Sigmoid colon (tissue), 4 donors: ENCODE results near the gene IFNLR1.

Source experiments
- POLR2A ChIP-seq, 2 donors: fragments of 450-650 bp; IDR thresholded peaks; one replicate each; pipeline ENCODE4 v1.6.1; 2016; ENCODE audit warnings: antibody characterized with exemption in 2 of 2, mild to moderate bottlenecking in 2 of 2, moderate library complexity in 2 of 2
- POLR2AphosphoS5 ChIP-seq, 4 donors: sonication (generic); formaldehyde crosslinking; IDR thresholded peaks; one replicate each; pipeline ENCODE4 v1.6.1; 2017; ENCODE audit warnings: antibody characterized with exemption in 4 of 4
- TF ChIP-seq, protein P1 (sequence below), 4 experiments: fragments of 450-650 bp in 3 of 4; fragments of 200-600 bp in 1 of 4; IDR thresholded peaks; one replicate each; pipeline ENCODE4 v1.5.1; 2016 to 2019; ENCODE audit warnings: antibody characterized with exemption in 4 of 4, mild to moderate bottlenecking in 3 of 4, moderate library complexity in 2 of 4

DNA sequence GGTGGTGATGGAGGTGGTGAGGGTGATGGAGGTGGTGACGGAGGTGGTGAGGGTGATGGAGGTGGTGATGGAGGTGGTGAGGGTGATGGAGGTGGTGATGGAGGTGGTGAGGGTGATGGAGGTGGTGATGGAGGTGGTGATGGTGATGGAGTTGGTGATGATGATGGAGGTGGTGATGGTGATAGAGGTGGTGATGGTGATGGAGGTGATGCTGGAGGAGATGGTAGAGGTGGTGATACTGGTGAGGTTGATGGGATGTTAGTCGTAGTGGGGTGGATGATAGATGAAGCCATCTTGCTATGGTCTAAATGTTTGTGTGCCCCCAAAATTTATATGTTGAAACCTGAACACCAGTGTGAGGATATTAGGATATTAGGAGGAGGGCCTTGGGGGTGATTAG, 25.3 kb upstream of the IFNLR1 start:
- TF ChIP-seq POLR2A (IDR thresholded peaks at IDR 0.05) (no peak), POLR2AphosphoS5 (IDR thresholded peaks at IDR 0.05) (no peak)
- TF ChIP-seq, protein P1, sequence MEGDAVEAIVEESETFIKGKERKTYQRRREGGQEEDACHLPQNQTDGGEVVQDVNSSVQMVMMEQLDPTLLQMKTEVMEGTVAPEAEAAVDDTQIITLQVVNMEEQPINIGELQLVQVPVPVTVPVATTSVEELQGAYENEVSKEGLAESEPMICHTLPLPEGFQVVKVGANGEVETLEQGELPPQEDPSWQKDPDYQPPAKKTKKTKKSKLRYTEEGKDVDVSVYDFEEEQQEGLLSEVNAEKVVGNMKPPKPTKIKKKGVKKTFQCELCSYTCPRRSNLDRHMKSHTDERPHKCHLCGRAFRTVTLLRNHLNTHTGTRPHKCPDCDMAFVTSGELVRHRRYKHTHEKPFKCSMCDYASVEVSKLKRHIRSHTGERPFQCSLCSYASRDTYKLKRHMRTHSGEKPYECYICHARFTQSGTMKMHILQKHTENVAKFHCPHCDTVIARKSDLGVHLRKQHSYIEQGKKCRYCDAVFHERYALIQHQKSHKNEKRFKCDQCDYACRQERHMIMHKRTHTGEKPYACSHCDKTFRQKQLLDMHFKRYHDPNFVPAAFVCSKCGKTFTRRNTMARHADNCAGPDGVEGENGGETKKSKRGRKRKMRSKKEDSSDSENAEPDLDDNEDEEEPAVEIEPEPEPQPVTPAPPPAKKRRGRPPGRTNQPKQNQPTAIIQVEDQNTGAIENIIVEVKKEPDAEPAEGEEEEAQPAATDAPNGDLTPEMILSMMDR (IDR thresholded peaks at IDR 0.05) = no peak
